HEK293T (cell line): ENCODE measurements around the gene RSKR.

Source experiments
- BHLHE40 ChIP-seq: fragments of 450-650 bp; IDR thresholded peaks from 2 replicates; pipeline ENCODE4 v1.6.1; 2016; ENCODE audit warnings: mild to moderate bottlenecking, moderate library complexity, borderline replicate concordance
- SP1 ChIP-seq: fragments of 450-650 bp; IDR thresholded peaks from 2 replicates; pipeline ENCODE4 v1.6.1; 2017
- SUZ12 ChIP-seq: fragments of 450-650 bp; IDR thresholded peaks from 2 replicates; pipeline ENCODE4 v1.6.1; 2016; ENCODE audit warnings: mild to moderate bottlenecking

- TF ChIP-seq SP1 (no peak), SUZ12 (no peak), BHLHE40 (no peak)
These were observed 30.2 kb upstream of the RSKR start for GRCh38 chr17:28643983-28644786.
